CD4-positive, alpha-beta T cell treated with Interleukin-17A for 1 hour (primary cell): ENCODE measurements around the gene COMMD1.
"Not testable (repeated sequence)": the region's sequence is repeated elsewhere in the genome, so short reads cannot be mapped to it uniquely, and the experiment has no call there.

Experiments
- DNase-seq: peaks from one replicate; pipeline ENCODE4 v3.0.0-alpha.2; 2020

Gene COMMD1

DNA sequence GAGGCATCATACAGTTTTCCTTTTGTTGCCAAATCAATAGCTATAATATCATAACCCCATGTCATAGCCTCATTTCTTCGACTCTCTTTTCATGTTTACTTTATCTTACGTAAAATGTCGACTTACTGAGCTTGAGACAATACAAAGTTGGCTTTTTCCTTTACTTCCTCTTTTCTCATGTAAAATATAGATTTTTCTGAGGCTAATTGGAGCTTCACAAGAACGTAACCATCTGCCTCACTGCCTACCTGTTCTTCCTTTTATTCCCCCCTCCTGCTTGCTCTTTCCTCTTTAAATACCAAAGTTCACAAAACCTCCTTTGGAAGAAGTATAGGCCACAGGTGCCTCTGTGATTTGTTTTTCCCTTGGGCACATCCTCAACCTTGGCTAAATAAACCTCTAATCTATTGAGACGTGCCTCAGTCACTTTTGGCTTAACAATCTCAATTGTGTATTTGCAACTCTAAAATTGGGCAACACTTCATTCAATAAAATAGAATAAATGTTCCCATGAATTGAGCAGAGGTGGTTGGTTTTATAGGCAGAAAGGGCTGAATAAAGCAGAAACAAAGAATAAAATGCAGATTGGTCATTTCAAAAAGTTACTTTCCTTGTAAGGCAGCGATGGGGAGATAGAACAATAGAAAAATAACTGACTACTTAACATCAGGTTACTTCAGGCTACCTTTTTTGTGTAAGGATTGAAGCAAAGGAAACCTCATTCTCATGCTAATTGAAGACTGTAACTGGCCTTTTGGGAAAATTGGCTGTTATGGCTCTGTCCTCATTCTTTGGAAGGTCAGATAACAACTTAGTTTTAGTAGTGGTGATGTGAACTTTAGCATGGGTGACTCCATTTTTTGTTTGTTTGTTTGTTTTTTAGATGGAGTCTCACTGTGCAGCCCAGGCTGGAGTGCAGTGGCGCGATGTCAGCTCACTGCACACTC is 21.3 kb downstream of the COMMD1 start:
- DNase-seq, result no peak

DNA sequence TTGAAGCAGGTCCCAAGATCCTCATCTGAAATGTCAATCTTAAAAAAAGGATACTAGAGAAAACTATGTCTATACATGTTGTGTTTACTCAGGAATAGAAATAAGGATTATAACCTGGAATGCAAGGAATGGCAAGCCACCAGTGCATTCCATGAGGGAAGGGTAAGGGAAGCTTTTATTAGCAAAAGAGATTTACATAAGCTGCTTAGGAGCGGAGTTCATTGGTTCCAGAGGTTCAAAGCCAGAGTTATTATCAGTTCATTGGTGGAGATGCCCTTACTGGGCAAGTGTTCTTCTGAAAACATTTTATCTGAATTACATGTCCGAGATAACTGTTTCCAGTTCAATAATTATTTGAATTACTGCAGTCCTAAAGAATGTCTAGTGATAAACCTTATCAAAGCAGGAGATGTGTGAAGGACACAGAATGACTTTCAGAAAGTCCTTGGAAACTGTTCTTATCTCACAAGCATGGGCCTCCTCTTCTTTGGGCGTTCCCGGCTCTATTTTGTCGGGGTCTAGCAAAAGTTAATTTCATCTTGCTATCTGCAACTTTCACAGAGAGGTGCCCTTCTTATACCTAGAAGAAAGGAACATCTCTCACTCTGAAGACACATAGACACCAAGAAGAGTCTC is 23.5 kb downstream of the COMMD1 start:
- DNase-seq, result no peak

DNA sequence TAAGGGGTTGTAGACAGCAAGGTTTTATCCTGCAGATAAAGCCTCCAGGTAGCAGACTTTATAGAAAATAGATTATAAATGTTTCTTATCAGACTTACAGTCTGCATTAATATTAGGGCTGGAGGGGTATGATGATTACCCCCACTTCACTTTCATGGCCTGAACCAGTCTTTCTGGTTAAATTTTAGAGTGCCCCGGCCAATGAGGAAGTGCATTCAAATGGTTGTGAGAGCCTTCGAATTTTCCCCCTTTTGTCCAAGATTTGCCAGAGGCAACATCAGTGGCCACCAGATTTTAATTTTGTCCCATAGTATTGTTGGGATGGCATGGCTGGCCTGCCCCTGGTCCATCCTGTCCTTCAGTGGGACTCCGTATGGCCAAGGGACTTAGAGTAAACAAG is 31.6 kb downstream of the COMMD1 start:
- DNase-seq, result no peak

DNA sequence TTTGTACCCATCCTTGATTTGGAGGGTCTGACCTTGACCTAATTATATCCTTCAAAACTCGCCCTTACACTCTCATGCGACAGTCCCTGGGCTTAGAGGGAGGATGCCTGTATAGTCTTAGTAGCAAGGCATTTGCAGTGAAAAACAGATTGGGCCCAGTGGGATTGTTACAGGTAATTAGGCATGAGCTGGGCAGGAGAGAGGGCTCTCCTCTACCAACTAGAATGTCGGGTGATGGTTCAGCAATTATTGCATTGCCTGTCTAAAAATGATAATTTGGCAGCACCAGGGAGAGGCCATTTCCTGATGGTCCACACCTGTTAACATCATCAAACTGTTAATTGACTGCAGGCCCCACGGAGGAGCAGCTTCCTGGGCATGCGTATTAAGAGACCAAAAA is 32.4 kb downstream of the COMMD1 start:
- DNase-seq, result no peak

- no peak for DNase-seq
Observed at GRCh38 chr2:61938511-61938910, 33.0 kb downstream of the COMMD1 start.

DNA sequence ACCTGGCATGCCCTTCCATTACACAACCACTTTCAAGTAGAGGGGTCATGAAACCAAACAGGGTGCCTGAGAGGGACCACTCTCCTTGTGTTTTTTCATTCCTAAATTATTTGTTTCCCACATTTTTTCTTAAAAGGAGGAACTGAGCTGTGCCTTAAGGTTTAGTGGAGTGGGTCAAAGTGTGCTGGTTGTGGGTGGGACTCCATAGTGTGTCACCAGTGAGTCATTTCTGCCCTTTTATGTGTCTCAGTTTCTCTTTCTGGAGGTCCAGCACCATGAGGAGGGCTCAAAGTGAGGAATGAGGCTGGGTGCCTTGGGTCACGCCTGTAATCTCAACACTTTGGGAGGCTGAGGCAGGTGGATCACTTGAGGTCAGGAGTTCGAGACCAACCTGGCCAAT is 37.8 kb downstream of the COMMD1 start:
- DNase-seq, result no peak

DNA sequence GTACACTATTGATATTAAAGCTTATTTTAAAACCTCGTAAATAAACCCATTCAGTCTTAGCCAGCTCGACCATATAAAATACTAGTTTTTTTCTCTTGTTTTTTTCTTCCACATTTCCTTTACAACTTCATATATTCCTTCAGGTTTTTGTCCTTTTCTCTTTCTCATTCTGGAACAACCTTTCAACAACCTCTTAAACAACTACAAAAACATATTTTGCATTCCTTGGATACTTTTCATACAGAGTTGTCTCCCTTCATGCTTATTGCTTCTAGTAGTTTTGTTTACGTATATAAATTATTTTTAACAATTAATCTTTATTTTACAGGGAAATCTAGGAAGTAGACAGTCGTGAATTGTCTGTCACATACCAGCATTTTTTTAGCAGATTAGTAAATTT is 41.2 kb downstream of the COMMD1 start:
- DNase-seq, result no peak

DNA sequence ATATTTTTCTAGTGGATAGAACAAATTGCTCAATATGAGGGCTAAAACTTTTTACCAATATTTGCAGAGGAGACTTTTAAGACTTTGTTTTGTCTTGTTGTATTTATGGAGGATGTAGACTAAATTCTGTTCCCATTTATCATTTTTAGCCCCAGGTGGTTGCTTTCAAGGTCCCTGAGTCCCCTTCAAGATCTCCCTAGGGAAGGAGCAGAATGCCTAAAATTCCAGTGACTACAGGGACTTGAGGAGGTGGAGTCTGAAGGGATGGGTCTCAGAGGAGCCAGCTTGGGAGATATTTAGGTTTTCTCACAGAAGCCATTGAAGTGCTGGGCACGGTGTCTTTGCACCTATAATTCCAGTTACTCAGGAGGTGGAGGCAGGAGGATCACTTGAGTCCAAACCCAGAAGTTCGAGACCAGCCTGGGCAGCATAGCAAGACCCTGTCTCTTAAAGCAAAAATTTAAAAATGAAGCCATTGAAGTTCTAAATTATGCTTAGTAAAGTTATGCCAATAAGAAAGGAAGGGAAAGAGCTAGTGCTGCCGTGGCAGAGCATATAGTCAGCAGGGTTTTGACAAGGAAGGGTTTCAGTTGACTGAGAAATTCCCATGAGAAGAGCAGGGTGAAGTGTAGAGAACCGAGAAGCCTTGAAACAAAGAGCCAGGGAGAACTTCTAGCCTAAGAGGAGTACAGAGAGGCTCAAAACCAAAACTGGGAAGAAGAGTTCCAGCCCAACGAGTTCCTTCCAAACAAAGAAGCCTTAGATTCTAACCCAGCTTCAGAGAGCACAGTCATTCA is 43.4 kb downstream of the COMMD1 start:
- no peak for DNase-seq

- no peak for DNase-seq
Observed at GRCh38 chr2:61949458-61949713, 43.9 kb downstream of the COMMD1 start.

- no peak for DNase-seq
Observed at GRCh38 chr2:61949714-61950560, 44.5 kb downstream of the COMMD1 start.

DNA sequence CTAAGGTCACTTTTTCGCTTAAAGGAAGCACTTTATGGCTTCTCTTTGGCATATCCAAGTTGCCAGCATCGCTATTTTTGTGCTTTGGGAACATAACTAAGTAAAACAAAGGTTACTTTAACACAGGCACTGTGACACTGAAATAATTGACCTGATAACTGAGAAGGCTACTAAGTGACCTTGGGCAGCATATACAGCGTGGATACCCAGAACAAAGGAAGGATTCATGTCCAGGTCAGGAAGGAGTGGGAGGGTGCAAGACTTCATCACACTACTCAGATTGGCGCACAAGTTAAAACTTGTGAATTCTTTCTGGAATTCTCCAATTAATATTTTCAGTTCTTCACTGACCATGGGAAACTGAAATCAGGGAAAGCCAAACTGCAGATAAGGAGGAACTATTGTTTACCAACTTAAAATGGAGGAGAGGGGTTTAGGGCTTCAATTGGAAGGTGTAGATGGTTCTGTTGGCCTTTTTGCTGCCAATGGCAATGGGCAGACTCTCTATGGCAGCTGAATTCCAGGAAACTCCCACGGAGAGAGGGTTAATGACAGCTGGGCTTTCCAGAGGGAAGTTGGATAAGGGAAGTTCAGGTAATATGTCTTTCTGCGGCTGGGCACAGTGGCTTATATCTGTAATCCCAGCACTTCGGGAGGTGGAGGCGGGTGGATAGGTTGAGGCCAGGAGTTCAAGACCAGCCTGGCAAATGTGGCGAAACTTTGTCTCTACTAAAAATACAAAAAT is 45.3 kb downstream of the COMMD1 start:
- DNase-seq, result no peak

GRCh38 chr2:61951881-61952280 is 46.4 kb downstream of the COMMD1 start:
- no peak for DNase-seq

DNA sequence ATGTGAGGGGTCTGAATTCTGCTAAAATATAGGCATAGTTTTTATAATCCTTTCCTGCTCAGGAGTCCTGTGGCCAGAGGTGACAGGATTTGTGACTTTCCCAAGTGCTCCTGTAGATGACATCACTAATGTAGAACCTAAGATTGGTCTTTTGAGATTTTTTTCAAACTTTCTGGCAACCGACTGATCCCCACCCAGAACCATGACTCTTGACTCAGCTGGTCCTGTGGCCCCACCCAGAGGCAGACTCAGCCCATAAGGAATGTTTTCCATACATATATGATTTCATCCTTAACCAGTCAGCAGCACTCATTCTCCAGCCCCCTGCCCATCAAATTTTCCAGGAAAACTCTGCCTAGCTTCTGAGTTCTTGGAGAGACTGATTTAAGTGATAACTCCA is 46.8 kb downstream of the COMMD1 start:
- no peak for DNase-seq

DNA sequence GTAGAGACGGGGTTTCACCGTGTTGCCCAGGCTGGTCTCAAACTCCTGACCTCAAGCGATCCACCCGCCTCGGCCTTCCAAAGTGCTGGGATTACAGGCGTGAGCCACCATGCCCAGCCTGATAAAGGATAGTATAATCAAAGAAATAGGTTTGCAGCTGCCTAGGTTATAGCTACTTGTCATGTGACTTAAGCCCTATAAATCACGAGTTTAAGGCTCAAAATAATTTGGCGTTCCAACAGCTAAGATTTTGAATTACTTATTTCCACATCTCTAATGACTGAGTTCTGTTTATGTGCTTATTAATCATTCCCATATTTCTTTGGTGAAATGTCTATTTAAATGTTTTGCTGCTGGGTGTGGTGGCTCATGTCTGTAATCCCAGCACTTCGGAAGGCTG is 49.4 kb downstream of the COMMD1 start:
- DNase-seq, result not testable (repeated sequence)

DNA sequence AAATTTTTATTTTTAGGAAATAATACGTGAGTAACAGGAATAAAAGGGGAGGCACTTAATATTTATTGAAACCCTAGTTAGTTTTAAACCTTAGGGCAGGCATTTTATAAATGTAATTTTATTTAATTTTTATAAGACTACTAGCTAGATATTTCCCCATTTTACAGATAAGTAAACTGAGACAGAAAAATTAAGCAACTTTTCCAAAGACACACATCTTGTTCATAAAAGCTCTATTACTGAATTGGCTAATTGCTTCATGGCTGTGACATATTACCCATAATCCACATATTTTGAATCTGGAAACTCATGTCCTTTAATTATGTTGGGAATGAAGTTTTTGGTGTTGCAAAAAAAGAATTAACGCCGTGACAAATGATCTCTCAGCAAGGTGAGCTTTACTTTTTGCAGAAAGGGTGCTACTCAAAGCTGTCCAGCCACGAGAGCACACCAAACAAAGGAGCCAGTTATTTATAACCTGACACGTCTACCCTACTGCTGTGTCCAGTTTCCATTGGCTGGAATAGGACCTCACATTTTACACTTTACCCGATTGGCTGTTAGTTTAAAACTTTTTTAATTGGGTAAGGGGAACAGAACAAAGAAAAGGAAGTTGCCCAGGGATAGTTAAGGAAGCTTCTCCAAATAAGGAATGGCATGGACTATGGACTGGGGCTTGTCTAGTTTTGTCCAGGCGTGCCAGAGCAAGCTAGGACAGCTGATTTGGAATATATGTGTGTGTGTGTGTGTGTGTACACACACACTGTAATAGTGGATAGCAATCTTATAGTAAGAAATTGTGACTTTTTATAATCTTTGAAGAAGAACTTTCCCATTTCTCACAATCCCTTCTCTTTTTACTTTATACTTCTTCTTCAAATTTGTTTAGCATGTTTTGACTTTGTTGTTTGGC is 54.2 kb downstream of the COMMD1 start:
- no peak for DNase-seq

DNA sequence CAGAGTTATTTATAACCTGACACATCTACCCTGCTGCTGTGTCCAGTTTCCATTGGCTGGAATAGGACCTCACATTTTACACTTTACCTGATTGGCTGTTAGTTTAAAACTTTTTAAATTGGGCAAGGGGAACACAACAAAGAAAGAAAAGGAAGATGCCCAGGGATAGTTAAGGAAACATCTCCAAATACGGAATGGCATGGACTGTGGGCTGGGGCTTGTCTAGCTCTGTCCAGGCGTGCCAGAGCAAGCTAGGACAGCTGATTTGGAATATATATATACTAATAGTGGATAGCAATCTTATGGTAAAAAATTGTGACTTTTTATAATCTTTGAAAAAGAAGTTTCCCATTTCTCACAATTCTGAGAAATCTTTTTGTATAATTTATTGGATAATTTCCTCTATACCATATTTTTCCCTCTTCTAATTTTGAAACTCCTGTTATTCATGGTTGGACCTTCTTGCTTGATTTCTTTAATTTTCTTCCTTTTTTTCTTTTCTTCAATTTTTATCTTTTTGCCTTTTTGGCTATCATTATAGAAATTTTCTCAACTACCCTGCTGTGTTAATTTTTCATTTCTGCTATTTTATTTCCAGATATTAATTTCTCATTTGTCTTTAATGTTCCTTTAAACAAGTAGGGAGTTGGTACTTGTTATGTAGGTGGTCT is 55.9 kb downstream of the COMMD1 start:
- no peak for DNase-seq

DNA sequence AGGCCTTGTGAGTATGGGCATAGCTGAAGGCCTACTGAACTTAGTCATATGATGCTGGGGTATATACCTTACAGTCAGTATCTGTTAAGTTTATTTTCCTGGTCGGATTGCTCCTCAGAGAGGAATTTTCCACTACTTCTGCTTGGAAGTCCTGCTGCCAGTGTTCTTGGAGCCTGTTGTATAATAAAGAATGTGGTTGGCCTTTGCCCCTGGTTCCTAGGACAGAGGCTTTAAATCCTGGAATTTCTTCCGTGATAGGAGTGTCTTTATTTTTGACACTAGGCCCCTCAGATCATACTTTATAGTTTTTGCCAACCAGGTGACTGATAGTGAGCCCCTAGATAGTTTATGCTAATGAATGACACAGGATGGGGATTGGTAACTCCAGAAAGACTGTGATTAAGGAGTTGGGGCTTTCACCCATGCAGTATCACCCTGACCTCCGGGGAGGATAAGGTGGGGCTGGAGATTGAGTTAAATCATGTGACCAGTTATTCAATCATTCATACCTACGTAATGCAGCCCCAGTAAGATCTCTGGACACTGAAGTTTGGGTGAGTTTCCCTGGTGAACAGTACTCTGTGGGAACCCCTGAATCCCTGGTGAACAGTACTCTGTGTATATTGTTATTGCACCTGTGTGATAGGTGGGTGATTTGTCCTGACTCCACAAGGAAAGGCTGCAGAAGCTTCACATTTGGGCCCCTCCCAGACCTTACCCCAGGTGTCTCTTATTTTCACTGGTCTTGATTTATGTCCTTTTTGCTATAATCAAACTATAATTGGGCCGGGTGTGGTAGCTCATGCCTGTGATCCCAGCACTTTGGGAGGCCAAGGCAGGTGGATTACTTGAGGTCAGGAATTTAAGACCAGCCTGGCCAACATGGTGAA is 56.9 kb downstream of the COMMD1 start:
- DNase-seq, result no peak

GRCh38 chr2:61966087-61966727 is 60.7 kb downstream of the COMMD1 start:
- DNase-seq, result no peak

- DNase-seq, result no peak
Observed at GRCh38 chr2:61967262-61967661, 61.8 kb downstream of the COMMD1 start.
